Measurements from ENCODE around the gene FAM161A. TPM values are rescaled to one million over a fixed set of nuclear protein-coding genes. Genes with fewer than 3 reads are reported as not detected.

FAM161A gene
- total RNA-seq, 3 donors from 2014 or later (not counting 1 experiment from before 2014, with no cell fraction given) = 0.68 to 1.1 (median 0.88) TPM

DNA sequence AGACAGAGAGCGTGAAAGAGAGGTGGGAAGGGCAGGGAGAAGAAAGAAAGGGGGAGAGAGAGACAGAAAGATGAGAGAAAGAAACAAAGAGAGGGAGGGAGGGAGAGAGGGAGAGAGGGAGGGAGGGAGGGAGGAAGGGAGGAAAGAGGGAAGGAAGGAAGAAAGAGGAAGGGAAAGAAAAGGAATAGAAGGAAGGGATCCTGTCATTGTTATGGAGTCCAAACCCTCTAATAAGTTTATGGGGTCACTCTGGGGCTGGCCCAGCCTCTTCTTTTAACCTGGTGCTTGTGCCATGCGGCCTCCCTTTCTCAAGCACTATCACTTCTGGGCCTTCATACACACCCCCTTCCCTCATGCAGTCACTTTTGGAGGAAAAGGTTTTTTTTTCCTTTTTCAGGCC, 58.5 kb downstream of the FAM161A start:
- DNase-seq = no peak
- whole genome bisulfite sequencing (ENCODE audit: insufficient coverage) = 100% methylated on average over 1 of the region's 2 CpGs
- intact Hi-C loops (cut with micrococcal nuclease) = no loop called here

DNA sequence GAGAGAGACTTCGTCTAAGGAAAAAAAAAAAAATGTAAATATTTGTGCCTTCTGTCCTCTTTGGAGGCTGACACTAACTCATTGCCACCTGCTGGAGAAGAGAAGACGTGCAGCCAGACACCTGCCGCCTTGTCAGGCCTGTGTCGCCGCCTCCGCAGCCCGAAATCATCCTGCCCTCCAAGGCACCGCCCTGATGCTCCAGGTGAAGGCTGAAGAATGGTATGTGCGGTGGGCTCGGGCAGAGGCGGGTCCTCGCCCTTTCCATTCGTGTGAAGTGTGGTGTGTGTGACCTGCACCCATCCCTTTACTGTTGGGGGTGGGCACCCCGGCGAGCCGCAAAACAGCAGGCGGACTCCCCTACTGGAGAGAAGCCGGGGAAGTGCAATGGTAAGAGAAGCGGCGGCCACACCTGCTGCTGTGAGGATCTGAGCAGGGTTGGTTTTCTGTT, 60.4 kb downstream of the FAM161A start:
- Histone ChIP-seq H3K4me3 (ENCODE audit: low read length) (no peak overlapping the region), H3K36me3 (ENCODE audit: control insufficient read depth, insufficient read depth, low read length) (no peaks in the 10 kb centered on the region), H3K4me1 (ENCODE audit: control insufficient read depth, insufficient read depth, low read length) (peaks cover 4% of the 10 kb centered on the region), H3K27me3 (ENCODE audit: control insufficient read depth, insufficient read depth, low read length) (no peaks in the 10 kb centered on the region), H3K9me3 (ENCODE audit: control insufficient read depth, insufficient read depth, low read length) (no peaks in the 10 kb centered on the region), H3K27ac (ENCODE audit: low read length) (no peak overlapping the region)
- peak; percentile 60 to 83 for DNase-seq
- H3K36me3 Mint-ChIP-seq = no peaks in the 10 kb centered on the region
- peaks cover 4 to 6% of the 10 kb centered on the region in 2 donors for H3K4me1 Mint-ChIP-seq
- peaks cover 0 to 2% of the 10 kb centered on the region in 2 donors for H3K27me3 Mint-ChIP-seq (ENCODE audit: low read depth in 2 of 2)
- TF ChIP-seq, protein P1, sequence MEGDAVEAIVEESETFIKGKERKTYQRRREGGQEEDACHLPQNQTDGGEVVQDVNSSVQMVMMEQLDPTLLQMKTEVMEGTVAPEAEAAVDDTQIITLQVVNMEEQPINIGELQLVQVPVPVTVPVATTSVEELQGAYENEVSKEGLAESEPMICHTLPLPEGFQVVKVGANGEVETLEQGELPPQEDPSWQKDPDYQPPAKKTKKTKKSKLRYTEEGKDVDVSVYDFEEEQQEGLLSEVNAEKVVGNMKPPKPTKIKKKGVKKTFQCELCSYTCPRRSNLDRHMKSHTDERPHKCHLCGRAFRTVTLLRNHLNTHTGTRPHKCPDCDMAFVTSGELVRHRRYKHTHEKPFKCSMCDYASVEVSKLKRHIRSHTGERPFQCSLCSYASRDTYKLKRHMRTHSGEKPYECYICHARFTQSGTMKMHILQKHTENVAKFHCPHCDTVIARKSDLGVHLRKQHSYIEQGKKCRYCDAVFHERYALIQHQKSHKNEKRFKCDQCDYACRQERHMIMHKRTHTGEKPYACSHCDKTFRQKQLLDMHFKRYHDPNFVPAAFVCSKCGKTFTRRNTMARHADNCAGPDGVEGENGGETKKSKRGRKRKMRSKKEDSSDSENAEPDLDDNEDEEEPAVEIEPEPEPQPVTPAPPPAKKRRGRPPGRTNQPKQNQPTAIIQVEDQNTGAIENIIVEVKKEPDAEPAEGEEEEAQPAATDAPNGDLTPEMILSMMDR (IDR thresholded peaks at IDR 0.05) = peak; percentile 64
- peak overlapping the region; percentile 71 for H3K4me3 Mint-ChIP-seq
- ATAC-seq = peak; percentile 86 to 99 (median 97)
- H3K9me3 Mint-ChIP-seq = no peaks in the 10 kb centered on the region
- intact Hi-C loops (cut with micrococcal nuclease) = loop anchor here (1.0 kb wide), 1 partner anchor 367 kb away; no protein-coding TSS in a partner anchor
- WGBS (ENCODE audit: insufficient coverage) = 25% methylated on average over 20 of the region's 20 CpGs
- peak overlapping the region in 1 of 2 donors; percentile 66 for H3K27ac Mint-ChIP-seq

More for the DNA sequence above, 58.5 kb downstream of the FAM161A start:
- no peaks in the 10 kb centered on the region for H3K9me3 Mint-ChIP-seq
- H3K36me3 Mint-ChIP-seq = no peaks in the 10 kb centered on the region
- H3K4me3 Mint-ChIP-seq = no peak overlapping the region
- Histone ChIP-seq H3K36me3 (ENCODE audit: control insufficient read depth, insufficient read depth, low read length) (no peaks in the 10 kb centered on the region), H3K4me3 (ENCODE audit: low read length) (no peak overlapping the region), H3K9me3 (ENCODE audit: control insufficient read depth, insufficient read depth, low read length) (no peaks in the 10 kb centered on the region), H3K27me3 (ENCODE audit: control insufficient read depth, insufficient read depth, low read length) (no peaks in the 10 kb centered on the region), H3K4me1 (ENCODE audit: control insufficient read depth, insufficient read depth, low read length) (peaks cover 4% of the 10 kb centered on the region), H3K27ac (ENCODE audit: low read length) (no peak overlapping the region)
- H3K27me3 Mint-ChIP-seq (ENCODE audit: low read depth in 2 of 2) = peaks cover 7 to 8% of the 10 kb centered on the region in 2 donors
- no peak for ATAC-seq
- no peak overlapping the region for H3K27ac Mint-ChIP-seq
- TF ChIP-seq, protein P1 (IDR thresholded peaks at IDR 0.05) = no peak
- H3K4me1 Mint-ChIP-seq = peaks cover 4 to 6% of the 10 kb centered on the region in 2 donors

DNA sequence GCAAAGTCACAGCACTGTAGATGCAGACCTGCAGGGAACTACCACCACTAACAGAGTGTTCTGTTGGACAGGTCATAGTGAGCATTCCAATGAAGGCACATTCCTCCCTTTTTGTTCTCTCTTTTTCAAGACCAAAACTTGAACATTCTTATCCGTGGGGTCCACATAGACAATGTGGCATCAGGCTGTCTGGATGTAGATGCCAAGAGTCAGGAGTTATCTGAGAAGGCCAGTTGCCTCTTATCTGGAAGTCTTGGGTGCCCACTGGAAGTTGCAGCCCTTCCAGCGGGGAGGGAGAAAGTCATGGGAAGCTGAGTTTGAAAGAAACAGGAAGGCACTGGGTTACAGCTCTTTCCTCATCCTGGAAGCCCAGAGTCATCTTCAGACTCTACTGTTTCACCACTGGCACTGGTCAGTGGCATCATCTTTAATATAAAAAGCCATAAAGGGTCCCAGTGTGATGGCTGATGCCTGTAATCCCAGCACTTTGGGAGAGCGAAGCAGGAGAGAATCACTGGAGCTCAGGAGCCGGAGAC, 61.4 kb downstream of the FAM161A start:
- peaks cover 0 to 8% of the 10 kb centered on the region in 2 donors for H3K27me3 Mint-ChIP-seq (ENCODE audit: low read depth in 2 of 2)
- Histone ChIP-seq H3K4me1 (ENCODE audit: control insufficient read depth, insufficient read depth, low read length) (peaks cover 4% of the 10 kb centered on the region), H3K36me3 (ENCODE audit: control insufficient read depth, insufficient read depth, low read length) (no peaks in the 10 kb centered on the region), H3K27ac (ENCODE audit: low read length) (no peak overlapping the region), H3K9me3 (ENCODE audit: control insufficient read depth, insufficient read depth, low read length) (no peaks in the 10 kb centered on the region), H3K27me3 (ENCODE audit: control insufficient read depth, insufficient read depth, low read length) (no peaks in the 10 kb centered on the region), H3K4me3 (ENCODE audit: low read length) (no peak overlapping the region)
- TF ChIP-seq, protein P1 (IDR thresholded peaks at IDR 0.05) = no peak
- no peak overlapping the region for H3K27ac Mint-ChIP-seq
- H3K36me3 Mint-ChIP-seq = no peaks in the 10 kb centered on the region
- no peaks in the 10 kb centered on the region for H3K9me3 Mint-ChIP-seq
- peaks cover 4 to 6% of the 10 kb centered on the region in 2 donors for H3K4me1 Mint-ChIP-seq
- ATAC-seq (no peak), DNase-seq (no peak)
- WGBS (ENCODE audit: insufficient coverage) = 69% methylated on average over 3 of the region's 4 CpGs
- intact Hi-C loops (cut with micrococcal nuclease) = no loop called here
- no peak overlapping the region for H3K4me3 Mint-ChIP-seq

Measured in natural killer cell (primary cell).